Kidney (tissue), 14 donors: ENCODE data around the gene TRIM62. TPM values are rescaled to one million over a fixed set of nuclear protein-coding genes. Genes with fewer than 3 reads are reported as not detected.

Source experiments
- DNase-seq, 5 donors: peaks; one replicate each; pipeline ENCODE4 v3.0.0-alpha.2; 2013 to 2020
- FAIRE-seq: peaks from 2 replicates; lab custom pipeline; 2012; peaks lifted over from hg19 to GRCh38; lab: Jason Lieb, UNC
- H3K27ac ChIP-seq, 2 donors: one replicate each; pipeline ENCODE4 v1.7.0; 2013; ENCODE audit warnings: low read depth in 2 of 2, low read length in 2 of 2, inconsistent platforms in 1 of 2
- H3K27me3 ChIP-seq: one replicate; pipeline ENCODE4 v1.7.1; 2013; ENCODE audit warnings: low read length, inconsistent platforms; ENCODE audit not compliant: control insufficient read depth, insufficient read depth
- H3K36me3 ChIP-seq, 3 donors: one replicate each; pipeline versions ENCODE4 v1.7.0 to v1.7.1; 2013; ENCODE audit warnings: low read length in 3 of 3, control low read depth in 1 of 3, inconsistent platforms in 1 of 3; ENCODE audit not compliant: insufficient read depth in 3 of 3, control insufficient read depth in 2 of 3
- H3K4me1 ChIP-seq, 3 donors: one replicate each; pipeline versions ENCODE4 v1.7.0 to v1.7.1; 2013; ENCODE audit warnings: low read length in 3 of 3, inconsistent platforms in 1 of 3, low read depth in 1 of 3; ENCODE audit not compliant: control insufficient read depth in 2 of 3, insufficient read depth in 2 of 3
- H3K4me3 ChIP-seq, 3 donors: one replicate each; pipeline versions ENCODE4 v1.7.0 to v1.8.1; 2013; ENCODE audit warnings: low read length in 3 of 3, control low read depth in 1 of 3, inconsistent platforms in 1 of 3
- H3K9ac ChIP-seq, 3 donors: one replicate each; pipeline versions ENCODE4 v1.7.0 to v1.7.1; 2013; ENCODE audit warnings: low read length in 3 of 3, control low read depth in 1 of 3, inconsistent platforms in 1 of 3
- H3K9me3 ChIP-seq, 3 donors: one replicate each; pipeline versions ENCODE4 v1.7.0 to v1.7.1; 2013; ENCODE audit warnings: low read length in 3 of 3, control low read depth in 1 of 3, inconsistent platforms in 1 of 3; ENCODE audit not compliant: control insufficient read depth in 2 of 3, insufficient read depth in 1 of 3
- intact Hi-C: fragments of 100-400 bp; cut with DNase I; formaldehyde crosslinking; loops from one replicate; pipeline ENCODE4 v1.11.1; 2022
- polyA plus RNA-seq: library from polyadenylated mRNA; stranded (reverse); fragments of 350-450 nt; fragmentation: Illumina TruSeq; extraction: RNeasy Lipid Tissue Mini Kit (QIAGEN cat#74804); gene quantifications from one replicate; pipeline ENCODE4 v1.2.3, GENCODE V29; 2014; ENCODE audit warnings: low read depth, low replicate concordance; ENCODE audit not compliant: insufficient read depth
- total RNA-seq: library from RNA; stranded (reverse); fragmentation: NEBNext Ultra II Directional; extraction: Animal tissue kit (Norgen Biotek cat#: 25700); gene quantifications from one replicate; pipeline ENCODE4 v1.2.1, GENCODE V29; 2021
- TF ChIP-seq, protein P1 (sequence below): IDR thresholded peaks from 3 replicates; pipeline ENCODE4 v1.5.1; 2012; ENCODE audit warnings: mild to moderate bottlenecking, moderate library complexity, borderline replicate concordance; ENCODE audit not compliant: insufficient read depth; ENCODE audit errors: extremely low read depth
- donor health status: control.
- donor health status: control.
- donor health status: control.
- donor health status: control.
- donor health status: control.
- donor health status: DM: yes; HTN: yes; CAD: no.
- donor health status: Normal renal cell carcinoma (clear cell type).

Gene TRIM62
- total and polyA plus RNA-seq, 2 donors from 2014 or later = 3.2 to 6.2 TPM

DNA sequence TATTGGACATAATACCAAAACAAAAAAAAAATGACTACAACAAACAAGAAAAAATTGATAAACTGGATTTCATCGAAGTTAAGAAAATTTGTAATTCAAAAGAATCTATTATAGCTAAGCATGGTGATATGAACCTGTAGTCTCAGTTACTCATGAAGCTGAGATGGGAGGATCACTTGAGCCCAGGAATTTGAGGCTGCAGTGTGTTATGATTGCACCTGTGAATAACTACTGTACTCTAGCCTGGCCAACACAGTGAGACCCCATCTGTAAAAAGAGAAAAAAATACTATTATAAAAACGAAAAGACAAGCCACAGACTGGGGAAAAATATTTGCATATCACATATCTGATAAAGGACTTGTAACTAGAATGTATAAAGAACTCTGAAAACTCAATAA, 24.5 kb upstream of the TRIM62 start:
- H3K4me1 ChIP-seq = no peaks in the 10 kb centered on the region

DNA sequence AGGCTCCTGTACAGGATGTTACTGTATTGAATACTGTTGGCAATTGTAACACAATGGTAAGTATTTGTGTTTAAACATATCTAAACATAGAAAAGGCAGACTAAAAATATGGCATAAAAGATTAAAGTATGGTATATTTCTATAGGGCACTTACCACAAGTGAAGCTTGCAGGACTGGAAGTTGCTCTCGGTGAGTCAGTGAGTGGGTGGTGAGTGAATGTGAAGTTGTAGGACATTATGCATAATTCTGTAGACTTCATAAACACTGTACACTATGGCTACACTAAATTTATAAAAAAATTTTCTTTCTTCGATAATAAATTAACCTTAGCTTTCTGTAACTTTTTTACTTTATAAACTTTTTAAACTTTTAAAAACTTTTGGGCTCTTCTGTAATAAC, 13.7 kb upstream of the TRIM62 start:
- no peak overlapping the region for H3K27ac ChIP-seq
- no peaks in the 10 kb centered on the region for H3K36me3 ChIP-seq
- no peaks in the 10 kb centered on the region for H3K9me3 ChIP-seq
- H3K4me3 ChIP-seq = no peak overlapping the region
- no peaks in the 10 kb centered on the region for H3K4me1 ChIP-seq
- FAIRE-seq (peak; percentile 6), DNase-seq (no peak)
- H3K9ac ChIP-seq = no peak overlapping the region
- intact Hi-C loops = no loop called here
- H3K27me3 ChIP-seq = no peaks in the 10 kb centered on the region
- TF ChIP-seq, protein P1, sequence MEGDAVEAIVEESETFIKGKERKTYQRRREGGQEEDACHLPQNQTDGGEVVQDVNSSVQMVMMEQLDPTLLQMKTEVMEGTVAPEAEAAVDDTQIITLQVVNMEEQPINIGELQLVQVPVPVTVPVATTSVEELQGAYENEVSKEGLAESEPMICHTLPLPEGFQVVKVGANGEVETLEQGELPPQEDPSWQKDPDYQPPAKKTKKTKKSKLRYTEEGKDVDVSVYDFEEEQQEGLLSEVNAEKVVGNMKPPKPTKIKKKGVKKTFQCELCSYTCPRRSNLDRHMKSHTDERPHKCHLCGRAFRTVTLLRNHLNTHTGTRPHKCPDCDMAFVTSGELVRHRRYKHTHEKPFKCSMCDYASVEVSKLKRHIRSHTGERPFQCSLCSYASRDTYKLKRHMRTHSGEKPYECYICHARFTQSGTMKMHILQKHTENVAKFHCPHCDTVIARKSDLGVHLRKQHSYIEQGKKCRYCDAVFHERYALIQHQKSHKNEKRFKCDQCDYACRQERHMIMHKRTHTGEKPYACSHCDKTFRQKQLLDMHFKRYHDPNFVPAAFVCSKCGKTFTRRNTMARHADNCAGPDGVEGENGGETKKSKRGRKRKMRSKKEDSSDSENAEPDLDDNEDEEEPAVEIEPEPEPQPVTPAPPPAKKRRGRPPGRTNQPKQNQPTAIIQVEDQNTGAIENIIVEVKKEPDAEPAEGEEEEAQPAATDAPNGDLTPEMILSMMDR = no peak

More for the DNA sequence above, 24.5 kb upstream of the TRIM62 start:
- DNase-seq (no peak), FAIRE-seq (no peak)
- Histone ChIP-seq H3K4me3 (no peak overlapping the region), H3K27ac (no peak overlapping the region), H3K9ac (no peak overlapping the region), H3K27me3 (no peaks in the 10 kb centered on the region), H3K36me3 (no peaks in the 10 kb centered on the region), H3K9me3 (no peaks in the 10 kb centered on the region)
- intact Hi-C loops = no loop called here
- TF ChIP-seq, protein P1 = no peak

DNA sequence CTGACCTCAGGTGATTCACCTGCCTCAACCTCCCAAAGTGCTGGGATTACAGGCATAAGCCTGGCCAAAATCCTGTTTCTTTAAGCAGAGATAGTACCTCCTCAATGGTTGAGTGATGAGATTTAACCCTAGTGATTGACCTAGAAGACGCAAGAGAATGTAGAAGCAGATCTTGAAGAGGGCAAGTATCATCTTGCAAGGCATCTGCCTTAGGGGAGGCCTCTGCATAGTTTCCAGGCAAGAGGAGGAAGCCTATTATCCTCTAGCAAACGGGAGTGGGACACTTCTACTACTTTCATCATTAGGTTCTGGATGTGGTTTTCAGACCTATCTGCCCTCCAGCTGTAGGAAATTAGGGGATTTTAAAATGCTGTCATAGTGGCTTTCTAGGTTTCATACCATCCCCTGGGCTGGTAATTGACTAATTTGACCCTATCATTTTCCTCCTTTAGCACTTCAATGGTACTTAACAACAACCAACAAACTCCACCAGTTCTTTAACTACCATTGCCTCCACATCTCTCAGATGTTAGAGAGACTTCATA, 10.0 kb upstream of the TRIM62 start:
- DNase-seq (no peak), FAIRE-seq (no peak)
- H3K4me3 ChIP-seq = no peak overlapping the region
- intact Hi-C loops = no loop called here
- no peaks in the 10 kb centered on the region for H3K4me1 ChIP-seq
- no peaks in the 10 kb centered on the region for H3K27me3 ChIP-seq
- TF ChIP-seq, protein P1 = no peak
- H3K9me3 ChIP-seq = no peaks in the 10 kb centered on the region
- no peaks in the 10 kb centered on the region for H3K36me3 ChIP-seq
- H3K27ac ChIP-seq = no peak overlapping the region
- H3K9ac ChIP-seq = no peak overlapping the region

DNA sequence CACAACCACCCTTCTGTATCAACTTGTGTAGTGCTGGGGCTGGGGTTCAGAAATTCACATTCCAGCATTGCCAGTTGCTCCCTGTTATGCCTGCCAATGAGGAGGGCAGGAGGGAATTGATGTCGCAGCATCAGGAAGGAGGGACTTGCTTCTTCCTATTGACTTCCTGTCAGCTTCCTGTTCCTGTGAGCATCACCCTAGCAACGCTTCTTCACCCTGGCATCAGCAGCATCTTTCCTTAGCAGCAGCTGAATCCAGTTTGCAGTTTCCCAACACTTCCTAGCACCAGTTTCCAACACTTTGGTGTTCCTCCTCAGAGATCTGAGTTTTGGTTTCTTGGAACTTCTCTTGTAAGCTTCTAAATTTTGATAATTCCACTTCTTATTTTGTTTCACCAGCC, 8.9 kb upstream of the TRIM62 start:
- H3K4me1 ChIP-seq = no peaks in the 10 kb centered on the region
- no peaks in the 10 kb centered on the region for H3K27me3 ChIP-seq
- H3K27ac ChIP-seq = no peak overlapping the region
- no peak for DNase-seq
- H3K9ac ChIP-seq = no peak overlapping the region
- H3K36me3 ChIP-seq = no peaks in the 10 kb centered on the region
- H3K4me3 ChIP-seq = no peak overlapping the region
- H3K9me3 ChIP-seq = no peaks in the 10 kb centered on the region
- FAIRE-seq = no peak
- TF ChIP-seq, protein P1 = no peak
- intact Hi-C loops = no loop called here
